Pancreas (tissue), 10 donors: ENCODE data around the gene ZNF35. TPM values are rescaled to one million over a fixed set of nuclear protein-coding genes. Genes with fewer than 3 reads are reported as not detected.

ENCODE experiments used
- ATAC-seq, 4 donors: fragments of 200-7000 bp; cut with Tn5 transposase; one replicate each; pipeline versions ENCODE4 v1.8.0 to v1.9.1; 2020; ENCODE audit warnings: mild to moderate bottlenecking in 4 of 4, moderate library complexity in 4 of 4
- DNase-seq, 6 donors: peaks; one replicate each; pipeline ENCODE4 v3.0.0-alpha.2; 2020
- FAIRE-seq: peaks from 2 replicates; lab custom pipeline; 2012; peaks lifted over from hg19 to GRCh38; lab: Jason Lieb, UNC
- H3K27ac ChIP-seq, 4 donors: fragments of 200-600 bp; sonication (generic); 1 replicate in 3 of 4; 2 replicates in 1 of 4; pipeline versions ENCODE4 v1.5.0 to v1.8.0; 2020
- H3K27me3 ChIP-seq, 4 donors: fragments of 200-600 bp; one replicate each; pipeline ENCODE4 v1.8.0; 2021
- H3K36me3 ChIP-seq, 3 donors: fragments of 200-600 bp; sonication (generic) in 1 of 3; one replicate each; pipeline versions ENCODE4 v1.5.0 to v1.8.0; 2020 to 2021
- H3K4me1 ChIP-seq, 3 donors: fragments of 200-600 bp; one replicate each; pipeline ENCODE4 v1.8.0; 2021
- H3K4me3 ChIP-seq, 4 donors: fragments of 200-600 bp; sonication (generic) in 2 of 4; one replicate each; pipeline versions ENCODE4 v1.5.0 to v1.8.0; 2020 to 2021
- H3K9me3 ChIP-seq, 4 donors: fragments of 200-600 bp; one replicate each; pipeline ENCODE4 v1.8.0; 2021
- CTCF ChIP-seq, 4 donors: fragments of 200-600 bp; sonication (generic) in 3 of 4; IDR thresholded peaks; one replicate each; pipeline versions ENCODE4 v1.5.0 to v1.8.0; 2021; ENCODE audit warnings: antibody characterized with exemption in 4 of 4
- WGBS, 2 donors: extraction: QIAGEN DNeasy Blood & Tissue Kit; methylation state at CpG; one replicate each; pipeline ENCODE4 v1.1.7; 2013; 5-methylcytosine and 5-hydroxymethylcytosine counted together
- intact Hi-C, 3 donors: fragments of 100-400 bp; cut with DNase I; formaldehyde crosslinking; loops; one replicate each; pipeline versions ENCODE4 v1.11.1 to v1.14.2; 2022
- polyA plus RNA-seq, 2 donors: library from polyadenylated mRNA; stranded (reverse); fragments of 200-250 nt; gene quantifications; one replicate each; pipeline ENCODE4 v1.2.3, GENCODE V29; 2013
- total RNA-seq, 6 donors: library from RNA; stranded (reverse); fragmentation: NEBNext Ultra II Directional in 4 of 6; extraction: Animal tissue kit (Norgen Biotek cat#: 25700) in 4 of 6; gene quantifications; one replicate each; pipeline versions ENCODE4 v1.2.1 to v1.2.4, GENCODE V29; 2021 to 2023
- donor health status: healthy with polysubstance abuse.
- donor health status: DM: no; HTN: no; CAD: no; lungs with moderate emphysema.
- donor health status: DM: no; HTN: no; CAD: no.
- donor health status: control.
- donor health status: control.
- donor health status: Bipolar disorder and iron deficiency.
- donor health status: DM: yes; HTN: yes; CAD: no.
- donor health status: DM: no; HTN: no; CAD: no.
- donor health status: DM: no; HTN: no; CAD: no.
- donor health status: DM: yes; HTN: yes; CAD: no.

ZNF35 gene
- 1 to 10 TPM; 2.6 to 5.1 (median 3.0) TPM for total RNA-seq
- polyA plus RNA-seq: 1 to 10 TPM; 1.8 to 3.1 TPM

GRCh38 chr3:44648564-44649229 is at the start of gene ZNF35:
Gene ZNF35 (plus strand): TSS chr3:44648732. CDS start chr3:44651068, 2,336 bp downstream.
- Histone ChIP-seq H3K36me3 (peaks cover 0 to 17% (median 8%) of the 10 kb centered on the region in 3 donors), H3K27ac (peak within 1 kb of the TSS; percentile 13 to 42 (median 23)), H3K4me1 (peaks cover 0 to 6% (median 6%) of the 10 kb centered on the region in 3 donors), H3K9me3 (no peaks in the 10 kb centered on the region), H3K27me3 (no peaks in the 10 kb centered on the region), H3K4me3 (peak within 1 kb of the TSS; percentile 80 to 93 (median 86))
- TF ChIP-seq CTCF (IDR thresholded peaks at IDR 0.05): no peak
- WGBS, 2 donors: 0 to 1% methylated on average over 30 to 37 of the region's 37 CpGs
- FAIRE-seq (no peak), ATAC-seq (peak; percentile 96 to 99 (median 98)), DNase-seq (peak; percentile 66 to 88 (median 72))
- intact Hi-C loops: no loop called here

GRCh38 chr3:44601749-44602148 is 46.8 kb upstream of the ZNF35 start:
- no peak overlapping the region for H3K27ac ChIP-seq
- no peak overlapping the region for H3K4me3 ChIP-seq
- no peaks in the 10 kb centered on the region for H3K4me1 ChIP-seq
- intact Hi-C loops: no loop called here
- WGBS, 2 donors: 94 to 98% methylated on average over 2 of the region's 2 CpGs
- TF ChIP-seq CTCF (IDR thresholded peaks at IDR 0.05): no peak
- no peaks in the 10 kb centered on the region for H3K36me3 ChIP-seq
- DNase-seq (no peak), FAIRE-seq (no peak), ATAC-seq (no peak)
- H3K27me3 ChIP-seq: no peaks in the 10 kb centered on the region
- no peaks in the 10 kb centered on the region for H3K9me3 ChIP-seq

- no peak for TF ChIP-seq CTCF (IDR thresholded peaks at IDR 0.05)
- Histone ChIP-seq H3K27me3 (no peaks in the 10 kb centered on the region), H3K9me3 (no peaks in the 10 kb centered on the region), H3K27ac (no peak overlapping the region), H3K4me1 (no peaks in the 10 kb centered on the region), H3K36me3 (no peaks in the 10 kb centered on the region), H3K4me3 (no peak overlapping the region)
- no peak for DNase-seq
- FAIRE-seq: no peak
- ATAC-seq: no peak
- intact Hi-C loops: no loop called here
Measured at GRCh38 chr3:44612678-44613077, 35.9 kb upstream of the ZNF35 start.

GRCh38 chr3:44624749-44625480 is 23.6 kb upstream of the ZNF35 start, which contains the start of gene ZNF197:
Gene ZNF197 (plus strand): TSS chr3:44625036. CDS start chr3:44629155, 4,119 bp downstream.
- FAIRE-seq (no peak), ATAC-seq (peak; percentile 99 to 100 (median 100)), DNase-seq (peak; percentile 79 to 91 (median 84))
- Histone ChIP-seq H3K9me3 (no peaks in the 10 kb centered on the region), H3K4me3 (peak within 1 kb of the TSS; percentile 64 to 95 (median 81)), H3K27me3 (no peaks in the 10 kb centered on the region), H3K27ac (peak within 1 kb of the TSS; percentile 72 to 84 (median 77)), H3K36me3 (peaks cover 0 to 1% (median 0%) of the 10 kb centered on the region in 3 donors), H3K4me1 (peaks cover 7 to 19% (median 12%) of the 10 kb centered on the region in 3 donors)
- 1% methylated on average over 35 to 47 of the region's 47 CpGs for WGBS, 2 donors
- intact Hi-C loops: no loop called here
- no peak for TF ChIP-seq CTCF (IDR thresholded peaks at IDR 0.05)
